ENCODE results near the gene CREBBP.

Gene CREBBP

GRCh38 chr16:3761375-3762106, 119.0 kb downstream of the CREBBP start:
- no peak for DNase-seq

GRCh38 chr16:3760518-3760917, 120.0 kb downstream of the CREBBP start:
- no peak for DNase-seq

GRCh38 chr16:3759736-3760135, 120.8 kb downstream of the CREBBP start:
- DNase-seq, result no peak

GRCh38 chr16:3756113-3756512, 124.4 kb downstream of the CREBBP start:
- DNase-seq, result no peak

GRCh38 chr16:3755249-3755648, 125.3 kb downstream of the CREBBP start:
- no peak for DNase-seq

GRCh38 chr16:3754772-3755171, 125.7 kb downstream of the CREBBP start:
- no peak for DNase-seq

GRCh38 chr16:3754081-3754703, 126.3 kb downstream of the CREBBP start:
- no peak for DNase-seq

GRCh38 chr16:3752984-3753383, 127.5 kb downstream of the CREBBP start:
- DNase-seq, result no peak

- DNase-seq, result no peak
These were observed 128.6 kb downstream of the CREBBP start for GRCh38 chr16:3751878-3752277.

GRCh38 chr16:3748307-3748706, 132.2 kb downstream of the CREBBP start:
- no peak for DNase-seq

- no peak for DNase-seq
These were observed 134.7 kb downstream of the CREBBP start for GRCh38 chr16:3745751-3746355.

- DNase-seq, result no peak
These were observed 136.5 kb downstream of the CREBBP start for GRCh38 chr16:3744018-3744417.

- no peak for DNase-seq
These were observed 139.6 kb downstream of the CREBBP start for GRCh38 chr16:3740934-3741333.

GRCh38 chr16:3740186-3740585, 140.3 kb downstream of the CREBBP start:
- no peak for DNase-seq

GRCh38 chr16:3739636-3740035, 140.9 kb downstream of the CREBBP start:
- DNase-seq, result no peak

GRCh38 chr16:3738541-3738940, 142.0 kb downstream of the CREBBP start:
- DNase-seq, result no peak

GRCh38 chr16:3738128-3738527, 142.4 kb downstream of the CREBBP start:
- no peak for DNase-seq

- DNase-seq, result no peak
These were observed 143.3 kb downstream of the CREBBP start for GRCh38 chr16:3737181-3737580.

- DNase-seq, result no peak
These were observed 144.4 kb downstream of the CREBBP start for GRCh38 chr16:3736116-3736515.

- no peak for DNase-seq
These were observed 145.0 kb downstream of the CREBBP start for GRCh38 chr16:3735541-3735940.

GRCh38 chr16:3734758-3735221, 145.7 kb downstream of the CREBBP start:
- DNase-seq, result no peak

GRCh38 chr16:3734084-3734757, 146.3 kb downstream of the CREBBP start:
- DNase-seq, result no peak

GRCh38 chr16:3732171-3732570, 148.3 kb downstream of the CREBBP start:
- no peak for DNase-seq
